ENCODE results near the gene PLEKHA3. TPM values are rescaled to one million over a fixed set of nuclear protein-coding genes. Genes with fewer than 3 reads are reported as not detected.

The PLEKHA3 gene
- total RNA-seq, 1 donor from 2014 or later: 36.4 TPM

- intact Hi-C loops (cut with DNase I): no loop called here
- DNase-seq (ENCODE audit: missing footprints): no peak
- ATAC-seq: no peak
Observed at GRCh38 chr2:178553047-178553446, 72.8 kb downstream of the PLEKHA3 start.

Other genes with a start within 250 kb of the PLEKHA3 start
- gene PRKRA, start 29.3 kb upstream of the PLEKHA3 start, total RNA-seq: 45.4 TPM
- gene PJVK, start 29.1 kb upstream of the PLEKHA3 start, total RNA-seq: 0.70 TPM
- 9.3 TPM for gene FKBP7, start 1.9 kb upstream of the PLEKHA3 start, total RNA-seq